GM19372 (cell line): ENCODE data around the gene ACSS1.

Experiments used
- ATAC-seq: cut with Tn5 transposase; IDR thresholded peaks from one replicate; pipeline ENCODE4 v1.9.1; 2021; ENCODE audit warnings: mild to moderate bottlenecking, low read depth, moderate library complexity; ENCODE audit not compliant: unreplicated experiment

Gene ACSS1

GRCh38 chr20:24981282-24981681 lies 76.7 kb downstream of the ACSS1 start:
- no peak for ATAC-seq

GRCh38 chr20:24980291-24981053 lies 77.5 kb downstream of the ACSS1 start:
- ATAC-seq = no peak

- no peak for ATAC-seq
These were observed 78.6 kb downstream of the ACSS1 start for GRCh38 chr20:24979036-24979960.

- no peak for ATAC-seq
These were observed 79.4 kb downstream of the ACSS1 start for GRCh38 chr20:24978513-24978912.

- ATAC-seq = no peak
These were observed 80.1 kb downstream of the ACSS1 start for GRCh38 chr20:24977797-24978196.

GRCh38 chr20:24977336-24977735 lies 80.6 kb downstream of the ACSS1 start:
- no peak for ATAC-seq

GRCh38 chr20:24972341-24972740 lies 85.6 kb downstream of the ACSS1 start:
- no peak for ATAC-seq

- no peak for ATAC-seq
These were observed 86.4 kb downstream of the ACSS1 start for GRCh38 chr20:24971376-24972101.

- no peak for ATAC-seq
These were observed 87.2 kb downstream of the ACSS1 start for GRCh38 chr20:24970754-24971153.

- no peak for ATAC-seq
These were observed 87.8 kb downstream of the ACSS1 start for GRCh38 chr20:24970030-24970553.

- ATAC-seq = no peak
These were observed 88.5 kb downstream of the ACSS1 start for GRCh38 chr20:24969186-24970029.

- no peak for ATAC-seq
These were observed 89.6 kb downstream of the ACSS1 start for GRCh38 chr20:24968278-24968800.

GRCh38 chr20:24966317-24967012 lies 91.5 kb downstream of the ACSS1 start:
- no peak for ATAC-seq

GRCh38 chr20:24965065-24965919 lies 92.6 kb downstream of the ACSS1 start:
- ATAC-seq = no peak

GRCh38 chr20:24964506-24964840 lies 93.5 kb downstream of the ACSS1 start:
- ATAC-seq = no peak

GRCh38 chr20:24963672-24964505 lies 94.0 kb downstream of the ACSS1 start:
- ATAC-seq = no peak

GRCh38 chr20:24962510-24962909 lies 95.4 kb downstream of the ACSS1 start:
- ATAC-seq = no peak
